CMK (cell line): Measurements from ENCODE around the gene NCKIPSD.
"Not testable (repeated sequence)": the region's sequence is repeated elsewhere in the genome, so short reads cannot be mapped to it uniquely, and the experiment has no call there.

Experiments
- DNase-seq: peaks from one replicate; pipeline ENCODE4 v3.0.0-alpha.2; 2010; ENCODE audit warnings: low read depth

NCKIPSD gene

GRCh38 chr3:48685603-48686511 is at the start of gene NCKIPSD:
TSS of gene NCKIPSD (minus strand) at chr3:48685915. CDS start at chr3:48685807, 108 bp downstream.
- peak; percentile 63 for DNase-seq

DNA sequence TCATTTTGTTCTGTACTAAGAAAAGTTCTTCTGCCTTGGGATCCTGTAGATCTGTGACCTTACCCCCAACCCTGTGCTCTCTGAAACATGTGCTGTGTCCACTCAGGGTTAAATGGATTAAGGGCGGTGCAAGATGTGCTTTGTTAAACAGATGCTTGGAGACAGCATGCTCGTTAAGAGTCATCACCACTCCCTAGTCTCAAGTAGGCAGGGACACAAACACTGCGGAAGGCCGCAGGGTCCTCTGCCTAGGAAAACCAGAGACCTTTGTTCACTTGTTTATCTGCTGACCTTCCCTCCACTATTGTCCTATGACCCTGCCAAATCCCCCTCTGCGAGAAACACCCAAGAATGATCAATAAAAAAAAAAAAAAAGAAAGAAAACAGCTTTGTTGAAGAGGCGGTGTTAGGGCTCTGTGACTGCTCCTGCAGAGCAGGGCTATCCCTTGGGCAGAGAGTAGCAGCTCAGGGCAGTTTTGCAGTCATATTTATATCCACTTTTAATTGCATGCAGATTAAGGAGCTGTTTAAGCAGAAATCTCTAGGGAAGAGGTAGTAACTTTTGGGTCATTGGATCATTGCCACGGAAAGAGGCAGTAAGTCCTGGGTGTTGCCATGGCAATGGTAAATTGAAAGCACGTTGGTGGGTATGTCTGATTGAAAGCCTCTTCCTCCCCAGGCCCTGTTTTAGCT is 49.5 kb upstream of the NCKIPSD start:
- DNase-seq = not testable (repeated sequence)

DNA sequence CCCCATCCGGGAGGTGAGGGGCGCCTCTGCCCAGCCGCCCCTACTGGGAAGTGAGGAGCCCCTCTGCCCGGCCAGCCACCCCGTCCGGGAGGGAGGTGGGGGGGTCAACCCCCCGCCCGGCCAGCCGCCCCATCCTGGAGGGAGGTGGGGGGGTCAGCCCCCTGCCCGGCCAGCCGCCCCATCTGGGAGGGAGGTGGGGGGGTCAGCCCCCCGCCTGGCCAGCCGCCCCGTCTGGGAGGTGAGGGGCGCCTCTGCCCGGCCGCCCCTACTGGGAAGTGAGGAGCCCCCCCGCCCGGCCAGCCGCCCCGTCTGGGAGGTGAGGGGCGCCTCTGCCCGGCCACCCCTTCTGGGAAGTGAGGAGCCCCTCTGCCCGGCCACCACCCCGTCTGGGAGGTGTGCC is 48.8 kb upstream of the NCKIPSD start:
- DNase-seq = not testable (repeated sequence)

DNA sequence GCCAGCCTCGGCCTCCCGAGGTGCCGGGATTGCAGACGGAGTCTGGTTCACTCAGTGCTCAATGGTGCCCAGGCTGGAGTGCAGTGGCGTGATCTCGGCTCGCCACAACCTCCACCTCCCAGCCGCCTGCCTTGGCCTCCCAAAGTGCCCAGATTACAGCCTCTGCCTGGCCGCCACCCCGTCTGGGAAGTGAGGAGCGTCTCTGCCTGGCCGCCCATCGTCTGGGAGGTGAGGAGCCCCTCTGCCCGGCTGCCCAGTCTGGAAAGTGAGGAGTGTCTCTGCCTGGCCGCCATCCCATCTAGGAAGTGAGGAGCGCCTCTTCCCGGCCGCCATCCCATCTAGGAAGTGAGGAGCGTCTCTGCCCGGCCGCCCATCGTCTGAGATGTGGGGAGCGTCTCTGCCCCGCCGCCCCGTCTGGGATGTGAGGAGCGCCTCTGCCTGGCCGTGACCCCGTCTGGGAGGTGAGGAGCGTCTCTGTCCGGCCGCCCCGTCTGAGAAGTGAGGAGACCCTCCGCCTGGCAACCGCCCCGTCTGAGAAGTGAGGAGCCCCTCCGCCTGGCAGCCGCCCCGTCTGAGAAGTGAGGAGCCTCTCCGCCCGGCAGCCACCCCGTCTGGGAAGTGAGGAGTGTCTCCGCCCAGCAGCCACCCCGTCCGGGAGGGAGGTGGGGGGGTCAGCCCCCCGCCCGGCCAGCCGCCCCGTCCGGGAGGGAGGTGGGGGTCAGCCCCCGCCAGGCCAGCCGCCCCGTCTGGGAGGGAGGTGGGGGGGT is 48.2 kb upstream of the NCKIPSD start:
- DNase-seq = not testable (repeated sequence)

- DNase-seq = no peak
These were observed 41.8 kb upstream of the NCKIPSD start for GRCh38 chr3:48727511-48727910.

DNA sequence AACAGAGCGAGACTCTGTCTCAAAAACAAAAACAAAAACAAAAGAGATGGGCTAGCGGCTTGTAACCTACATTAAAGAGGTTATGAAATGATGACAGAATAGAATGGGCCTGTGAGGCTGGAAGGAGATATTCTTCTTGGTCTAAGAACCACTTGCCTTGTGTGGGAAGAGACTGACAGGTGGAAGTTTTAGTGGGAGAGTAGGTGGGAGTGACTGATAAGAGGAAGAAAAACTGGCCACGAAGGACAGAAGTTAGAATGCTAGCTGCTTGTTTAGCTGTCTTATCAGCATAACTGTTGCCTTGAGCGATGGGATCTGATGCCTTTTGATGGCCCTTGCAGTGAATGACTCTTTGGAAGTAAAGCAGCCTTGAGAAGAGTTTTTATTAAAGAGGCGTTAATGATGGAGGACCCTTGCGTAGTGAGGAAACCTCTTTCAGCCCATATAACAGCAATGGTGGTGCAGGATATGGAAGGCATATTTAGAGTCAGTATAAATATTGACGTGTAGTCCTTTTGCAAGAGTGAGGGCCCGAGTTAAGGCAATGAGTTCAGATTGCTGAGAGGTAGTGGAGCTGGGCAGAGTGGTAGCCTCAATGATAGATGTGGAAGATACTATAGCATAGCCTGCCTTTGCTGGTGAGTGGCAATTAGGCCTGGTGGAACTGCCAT is 39.6 kb upstream of the NCKIPSD start:
- DNase-seq = not testable (repeated sequence)

GRCh38 chr3:48723725-48724124 is 38.0 kb upstream of the NCKIPSD start:
- DNase-seq = no peak

- DNase-seq = not testable (repeated sequence)
These were observed 37.6 kb upstream of the NCKIPSD start for GRCh38 chr3:48723293-48723692.

- DNase-seq = peak; percentile 89
These were observed 31.4 kb upstream of the NCKIPSD start, which contains the start of gene IP6K2 for GRCh38 chr3:48716982-48717746. TSS of gene IP6K2 (minus strand) at chr3:48717221. CDS start at chr3:48695291, 21,930 bp downstream.

DNA sequence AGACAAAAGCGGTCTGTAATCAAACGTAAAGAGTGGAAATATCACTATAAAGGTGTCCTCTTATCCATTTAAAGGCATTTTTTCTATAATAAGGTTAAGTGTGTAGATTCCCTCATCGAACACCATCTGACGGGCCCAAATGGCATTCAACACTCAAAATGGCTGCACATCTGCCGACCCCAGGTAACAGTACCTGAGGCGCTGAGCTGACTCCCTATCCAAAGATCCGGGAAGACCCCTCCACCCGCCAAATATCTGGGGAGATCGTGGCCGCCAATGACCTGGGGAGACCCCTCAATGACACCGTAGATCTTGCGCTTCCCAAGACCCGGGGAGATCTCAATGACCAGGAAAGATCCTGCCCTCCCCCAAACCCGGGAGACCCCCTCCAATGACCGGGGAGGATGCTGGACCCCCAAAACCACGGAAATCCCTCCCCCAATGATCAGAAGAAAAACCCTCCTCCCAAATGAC is 30.8 kb upstream of the NCKIPSD start:
- DNase-seq = no peak

DNA sequence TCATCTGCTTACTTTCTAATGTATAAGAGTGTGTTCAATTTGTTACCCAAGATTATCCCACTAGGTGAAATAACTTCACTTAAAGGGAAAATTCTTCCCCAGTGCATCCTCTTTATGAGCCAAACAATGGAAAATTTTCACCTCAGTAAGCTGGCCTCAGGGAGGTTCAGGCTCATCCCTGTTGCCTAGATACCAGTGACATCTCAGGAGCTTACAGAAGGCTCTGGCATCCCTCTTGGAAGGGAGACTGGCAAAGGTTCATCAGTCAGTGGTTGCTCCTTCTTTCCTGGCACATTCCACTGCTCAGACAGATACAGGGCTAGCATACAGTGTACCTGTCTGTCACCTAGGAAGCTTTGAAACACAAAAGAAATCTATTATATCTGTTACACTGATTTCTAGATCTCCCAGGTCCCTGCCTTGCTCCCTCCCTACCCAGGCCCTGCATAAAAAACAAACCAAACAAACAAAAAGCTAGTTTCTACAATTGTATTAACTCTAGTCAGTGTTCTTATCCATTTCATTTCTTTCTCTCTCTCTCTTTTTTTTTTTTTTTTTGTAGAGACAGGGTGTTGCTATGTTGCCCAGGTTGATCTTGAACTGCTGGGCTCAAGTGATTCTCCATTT is 29.6 kb upstream of the NCKIPSD start:
- DNase-seq = no peak

GRCh38 chr3:48711727-48712126 is 26.0 kb upstream of the NCKIPSD start:
- no peak for DNase-seq

DNA sequence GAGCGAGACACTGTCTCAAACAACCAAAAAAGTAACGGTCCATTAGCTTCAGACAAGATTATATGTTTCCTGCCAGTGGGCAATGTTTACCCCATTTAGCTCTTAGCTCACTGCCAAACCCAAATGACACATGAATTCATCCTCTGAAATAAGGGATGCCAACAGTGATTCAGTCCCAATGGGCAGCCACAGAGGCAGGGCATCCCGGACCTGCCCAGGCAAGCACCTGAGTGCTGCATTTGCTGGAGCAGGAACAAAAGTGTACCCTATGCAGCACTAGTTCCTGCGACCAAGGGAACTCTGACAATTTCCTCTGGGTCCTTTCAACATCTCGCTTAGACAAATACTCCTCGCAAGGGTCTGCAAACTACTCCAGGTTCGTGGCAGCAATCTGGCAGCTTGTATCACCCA is 23.3 kb upstream of the NCKIPSD start:
- no peak for DNase-seq

DNA sequence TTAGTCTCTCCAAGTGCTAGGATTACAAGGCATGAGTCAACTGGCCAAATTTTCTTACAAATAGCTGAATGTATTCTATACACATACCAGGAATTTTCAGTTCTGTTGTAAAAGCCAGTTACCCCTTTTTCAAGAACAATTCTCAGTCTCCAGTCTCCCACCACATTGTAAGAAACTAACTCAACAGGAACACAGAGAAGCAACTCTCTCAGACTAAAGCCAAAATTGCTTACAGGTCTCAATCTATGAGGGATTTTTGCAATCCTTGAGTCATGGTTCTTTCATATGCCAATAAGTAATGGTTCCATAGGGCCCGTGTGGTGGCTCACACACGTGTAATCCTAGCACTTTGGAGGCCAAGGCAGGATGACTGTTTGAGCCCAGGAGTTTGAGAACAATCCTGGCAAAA is 22.8 kb upstream of the NCKIPSD start:
- no peak for DNase-seq

DNA sequence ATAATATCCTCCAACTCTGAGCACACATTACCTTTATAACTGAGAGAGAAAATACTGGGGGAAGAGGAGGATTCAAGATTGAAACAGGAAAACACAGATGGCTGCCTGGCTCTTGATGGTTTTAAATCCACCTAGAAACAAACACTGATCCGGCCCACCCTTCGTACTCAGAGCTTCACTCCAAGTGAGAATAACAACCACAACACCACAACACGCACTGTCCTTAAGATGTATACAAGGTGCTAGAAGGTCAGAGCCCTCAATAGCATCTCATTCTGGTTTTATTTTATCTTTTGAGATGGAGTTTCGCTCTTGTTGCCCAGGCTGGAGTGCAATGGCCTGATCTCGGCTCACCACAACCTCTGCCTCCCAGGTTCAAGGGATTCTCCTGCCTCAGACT is 21.4 kb upstream of the NCKIPSD start:
- DNase-seq = no peak

DNA sequence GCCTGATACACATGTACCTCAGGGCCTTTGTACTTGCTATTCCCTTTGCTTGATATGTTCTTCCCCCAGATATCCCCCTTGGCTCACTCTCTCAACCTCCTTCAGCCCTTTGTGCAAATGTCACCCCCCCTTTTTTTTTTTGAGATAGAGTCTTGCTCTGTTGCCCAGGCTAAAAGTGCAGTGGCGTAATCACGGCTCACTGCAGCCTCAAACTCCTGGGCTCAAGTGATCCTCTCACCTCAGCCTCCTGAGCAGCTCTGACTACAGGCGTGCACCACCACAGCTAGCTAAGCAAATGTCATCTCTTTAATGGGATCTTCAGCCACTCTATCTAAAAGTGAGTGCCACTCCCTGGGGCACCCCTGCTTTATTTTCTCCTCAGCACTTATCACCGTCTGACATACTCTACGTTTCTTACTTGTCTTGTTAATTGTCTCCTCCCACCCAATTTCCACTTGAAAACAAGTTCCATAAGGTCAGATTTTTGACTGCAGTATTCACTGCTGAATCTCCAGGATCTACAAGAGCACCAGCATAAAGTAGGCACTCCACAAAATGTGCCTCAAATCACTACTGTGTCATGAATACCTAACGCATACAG is 16.7 kb upstream of the NCKIPSD start:
- no peak for DNase-seq

DNA sequence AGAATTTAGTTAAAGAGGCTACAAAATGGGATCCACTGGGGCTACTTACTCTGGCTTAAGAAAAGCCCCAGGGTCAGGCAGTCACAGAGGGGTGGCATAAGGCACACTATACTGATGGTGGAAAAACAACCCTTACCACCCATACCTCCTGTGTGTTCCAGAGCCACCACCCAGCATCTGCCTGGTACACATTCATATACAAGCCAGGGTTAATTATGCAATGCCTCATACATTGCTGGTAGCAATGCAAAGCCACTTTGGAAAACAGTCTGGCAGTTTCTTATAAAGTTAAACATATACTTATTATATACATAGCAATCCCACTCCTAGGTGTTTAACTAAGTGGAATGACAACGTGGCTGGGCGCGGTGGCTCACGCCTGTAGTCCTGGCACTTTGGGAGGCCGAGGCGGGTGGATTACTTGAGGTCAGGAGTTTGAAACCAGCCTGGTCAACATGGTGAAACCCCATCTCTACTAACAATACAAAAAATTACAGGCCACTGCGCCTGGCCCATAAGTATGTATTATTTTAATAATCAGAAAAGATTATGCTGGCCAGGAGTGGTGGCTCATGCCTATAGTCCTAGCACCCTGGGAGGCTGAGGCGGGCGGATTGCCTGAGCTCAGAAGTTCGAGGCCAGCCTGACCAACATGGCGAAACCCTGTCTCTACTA is 15.2 kb upstream of the NCKIPSD start:
- no peak for DNase-seq

DNA sequence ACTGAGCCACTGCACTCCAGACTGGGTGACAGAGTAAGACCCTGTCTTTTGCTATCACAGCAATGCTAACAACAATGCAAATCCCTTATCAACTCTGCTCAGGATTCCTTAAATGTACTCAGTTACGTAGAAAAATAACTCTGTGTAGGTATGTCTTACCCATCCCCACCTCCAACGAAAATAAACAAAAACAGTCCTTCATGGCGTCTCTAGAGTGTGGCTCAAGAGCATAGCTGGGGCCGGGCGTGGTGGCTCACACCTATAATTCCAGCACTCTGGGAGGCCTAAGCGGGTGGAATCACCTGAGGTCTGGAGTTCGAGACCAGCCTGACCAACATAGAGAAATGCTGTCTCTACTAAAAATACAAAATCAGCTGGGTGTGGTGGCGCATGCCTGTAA is 13.2 kb upstream of the NCKIPSD start:
- no peak for DNase-seq

GRCh38 chr3:48697952-48698351 is 12.2 kb upstream of the NCKIPSD start:
- no peak for DNase-seq
